Measurements from ENCODE around the gene CDC34.
"Not testable (repeated sequence)": the region's sequence is repeated elsewhere in the genome, so short reads cannot be mapped to it uniquely, and the experiment has no call there.

CDC34 gene

GRCh38 chr19:574658-575526 lies 43.3 kb downstream of the CDC34 start:
- DNase-seq, result no peak

- DNase-seq, result no peak
These were observed 44.3 kb downstream of the CDC34 start for GRCh38 chr19:575527-576506.

DNA sequence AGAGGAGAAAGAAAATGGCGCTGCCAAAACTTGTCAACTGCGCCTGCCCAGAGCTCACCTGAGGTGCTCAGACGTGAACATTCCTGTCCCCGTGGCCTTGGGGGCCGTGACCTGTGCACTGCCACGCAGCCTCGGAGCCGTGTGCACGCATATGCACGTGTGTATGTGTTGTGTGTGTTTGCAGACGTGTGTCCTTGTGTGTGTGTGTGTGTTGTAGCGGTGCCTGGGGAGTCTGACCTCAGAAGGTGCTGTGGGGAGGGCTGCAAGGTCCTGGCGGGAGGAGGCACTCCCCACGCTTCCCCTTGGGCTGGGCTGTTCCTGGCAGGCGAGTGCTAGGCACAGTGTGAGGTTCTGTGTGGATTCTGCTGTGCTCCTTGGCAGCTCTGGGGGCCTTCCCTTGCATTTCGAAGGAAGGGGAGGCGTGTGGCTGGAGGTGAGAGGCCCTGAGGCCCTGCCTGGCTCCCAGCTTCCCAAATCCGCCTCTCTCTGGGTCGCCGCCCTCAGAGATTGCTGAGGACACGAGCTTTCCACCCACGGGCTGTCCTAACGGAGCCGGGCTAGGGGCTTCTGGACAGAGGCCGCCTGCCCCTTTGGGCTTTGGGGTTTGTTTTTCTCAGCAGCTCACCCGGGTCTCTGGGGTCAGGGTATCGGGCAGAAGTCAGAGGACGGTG lies 45.3 kb downstream of the CDC34 start:
- DNase-seq, result no peak

- DNase-seq, result no peak
These were observed 46.2 kb downstream of the CDC34 start for GRCh38 chr19:577439-578392.

DNA sequence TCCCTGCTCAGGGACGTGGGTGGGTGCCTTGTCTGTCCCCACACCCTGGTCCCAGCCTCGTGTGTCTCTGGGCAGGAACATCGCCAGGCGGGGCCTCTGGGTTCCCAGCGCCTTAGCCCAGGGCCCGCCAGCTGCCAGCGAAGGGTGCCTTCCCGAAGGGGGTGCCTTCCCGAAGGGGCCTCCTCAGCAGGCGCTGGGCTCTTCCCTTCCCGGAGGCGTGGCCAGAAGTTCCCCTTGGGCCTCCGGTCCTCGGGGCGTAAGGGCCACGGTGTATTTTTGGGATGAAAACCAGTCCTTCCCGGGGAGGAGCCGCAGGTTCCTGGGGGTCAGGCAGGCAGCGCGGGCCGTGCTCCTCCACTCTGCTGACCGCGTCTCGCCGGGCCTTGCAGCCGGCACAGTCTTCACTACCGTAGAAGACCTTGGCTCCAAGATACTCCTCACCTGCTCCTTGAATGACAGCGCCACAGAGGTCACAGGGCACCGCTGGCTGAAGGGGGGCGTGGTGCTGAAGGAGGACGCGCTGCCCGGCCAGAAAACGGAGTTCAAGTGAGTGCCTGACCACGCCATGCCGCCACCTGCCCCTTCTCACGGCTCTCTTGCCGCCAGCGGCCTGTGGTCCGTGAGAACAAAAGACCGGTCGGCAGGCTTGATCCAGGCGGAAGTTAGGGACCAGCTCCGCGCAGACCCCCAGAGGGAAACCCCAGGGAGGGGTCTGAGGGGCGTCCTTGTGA lies 47.7 kb downstream of the CDC34 start:
- no peak for DNase-seq

GRCh38 chr19:579842-580155 lies 48.2 kb downstream of the CDC34 start:
- no peak for DNase-seq

- DNase-seq, result no peak
These were observed 48.8 kb downstream of the CDC34 start for GRCh38 chr19:580274-580835.

DNA sequence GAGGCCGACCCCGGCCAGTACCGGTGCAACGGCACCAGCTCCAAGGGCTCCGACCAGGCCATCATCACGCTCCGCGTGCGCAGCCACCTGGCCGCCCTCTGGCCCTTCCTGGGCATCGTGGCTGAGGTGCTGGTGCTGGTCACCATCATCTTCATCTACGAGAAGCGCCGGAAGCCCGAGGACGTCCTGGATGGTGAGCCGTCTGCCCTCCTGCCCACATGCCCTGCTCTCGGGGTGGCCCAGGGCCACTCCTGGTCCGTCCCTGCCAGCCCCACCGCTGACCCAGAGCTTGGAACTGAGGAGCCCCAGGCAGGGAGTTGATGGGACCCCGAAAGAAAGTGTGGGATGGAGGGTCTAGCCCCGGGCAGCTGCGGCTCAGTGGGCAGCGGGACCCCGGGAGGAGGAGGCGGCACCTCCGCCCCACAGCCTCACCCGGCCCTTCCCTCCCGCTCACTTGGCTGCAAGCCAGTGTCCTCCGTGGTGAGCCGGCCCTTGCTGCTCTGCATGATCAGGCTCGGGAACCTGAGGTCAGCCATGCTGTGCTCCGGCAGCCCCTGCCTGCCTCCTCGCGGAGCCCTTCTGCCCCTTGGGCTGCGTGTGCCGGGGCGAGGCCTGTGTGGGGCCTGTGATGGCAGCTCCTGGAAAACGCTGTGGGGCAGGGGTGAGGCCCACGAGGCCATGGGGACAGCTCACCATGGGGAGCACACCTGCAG lies 50.0 kb downstream of the CDC34 start:
- no peak for DNase-seq

GRCh38 chr19:582497-583197 lies 51.1 kb downstream of the CDC34 start:
- DNase-seq, result peak; percentile 19

GRCh38 chr19:583198-583967 lies 51.8 kb downstream of the CDC34 start:
- DNase-seq, result no peak

- no peak for DNase-seq
These were observed 52.3 kb downstream of the CDC34 start for GRCh38 chr19:583968-584239.

DNA sequence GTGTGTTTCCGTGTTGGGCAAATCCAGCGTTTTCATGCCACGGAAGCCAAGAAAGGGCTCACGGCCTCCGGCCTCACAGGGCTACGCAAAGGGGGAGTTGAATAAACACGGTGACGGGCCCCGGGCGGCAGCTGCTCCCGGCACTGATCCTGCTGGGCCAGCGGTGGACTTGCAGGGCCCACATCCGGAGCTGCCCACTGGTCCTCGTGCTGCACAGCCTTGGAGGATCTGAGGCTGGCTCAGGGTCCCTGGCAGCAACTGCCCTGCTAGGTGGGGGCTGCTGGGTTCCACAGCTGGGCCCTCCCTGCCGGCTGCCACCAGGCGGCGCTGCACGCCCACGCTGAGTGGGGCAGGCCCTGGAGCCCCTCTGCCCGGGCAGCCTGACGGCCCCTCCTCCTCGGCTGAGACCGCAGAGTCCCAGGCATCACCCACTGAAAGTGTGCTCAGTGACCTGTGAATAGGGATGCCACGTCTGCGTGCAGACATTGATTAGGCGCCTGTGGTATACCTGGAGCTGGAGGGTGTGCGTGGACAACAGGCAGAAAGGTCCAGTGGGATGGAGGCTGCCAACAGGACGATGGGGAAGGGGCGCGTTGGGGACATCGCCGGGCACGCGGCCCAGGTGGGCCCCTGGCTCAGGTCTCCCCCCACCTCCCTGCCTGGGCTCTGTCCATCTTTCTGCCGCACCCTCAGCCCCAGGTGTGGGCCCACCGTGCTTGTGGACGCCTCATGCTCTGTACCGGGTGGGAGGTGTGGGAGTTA lies 52.9 kb downstream of the CDC34 start:
- DNase-seq, result peak; percentile 52

DNA sequence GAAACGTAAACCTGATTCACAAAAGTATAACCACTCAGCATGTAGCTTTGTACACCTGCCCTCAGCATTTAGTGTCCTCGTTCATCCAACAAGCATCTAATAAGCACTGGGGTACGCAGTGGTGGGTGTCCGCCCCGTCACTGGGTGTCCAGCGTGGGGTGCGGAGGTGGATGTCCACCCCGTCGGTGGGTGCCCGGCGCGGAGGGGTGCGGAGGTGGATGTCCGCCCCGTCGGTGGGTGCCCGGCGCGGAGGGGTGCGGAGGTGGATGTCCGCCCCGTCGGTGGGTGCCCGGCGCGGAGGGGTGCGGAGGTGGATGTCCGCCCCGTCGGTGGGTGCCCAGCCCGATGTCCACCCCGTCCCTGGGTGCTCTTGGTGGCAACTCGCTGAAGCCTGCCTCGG lies 53.6 kb downstream of the CDC34 start:
- DNase-seq, result not testable (repeated sequence)

GRCh38 chr19:585551-586110 lies 54.1 kb downstream of the CDC34 start:
- no peak for DNase-seq

- peak; percentile 68 for DNase-seq
These were observed 56.7 kb downstream of the CDC34 start for GRCh38 chr19:588093-588740.

- no peak for DNase-seq
These were observed 57.5 kb downstream of the CDC34 start for GRCh38 chr19:588741-589692.
